Measurements from ENCODE around the gene TSPAN18. TPM values are rescaled to one million over a fixed set of nuclear protein-coding genes. Genes with fewer than 3 reads are reported as not detected.
A peak's percentile ranks its signal among the peaks of the same experiment; 100 is the strongest.

TSPAN18 gene
- total and polyA plus RNA-seq, 2 donors = 2.2 to 2.6 TPM

GRCh38 chr11:44962464-44962863 is 235.7 kb downstream of the TSPAN18 start:
- Histone ChIP-seq H3K4me3 (ENCODE audit: low read length in 2 of 2) (no peak overlapping the region), H3K4me1 (ENCODE audit: control insufficient read depth in 2 of 2, insufficient read depth in 2 of 2, low read length in 2 of 2) (peaks cover 8 to 30% of the 10 kb centered on the region in 2 donors), H3K9me3 (ENCODE audit: control insufficient read depth in 2 of 2, insufficient read depth in 1 of 2, low read length in 1 of 2) (no peaks in the 10 kb centered on the region), H3K27ac (ENCODE audit: low read depth in 1 of 2, low read length in 1 of 2) (no peak overlapping the region), H3K27me3 (ENCODE audit: control insufficient read depth in 2 of 2, insufficient read depth in 1 of 2, low read length in 1 of 2) (no peaks in the 10 kb centered on the region), H3K36me3 (ENCODE audit: control insufficient read depth in 2 of 2, insufficient read depth in 2 of 2, low read length in 1 of 2) (no peaks in the 10 kb centered on the region)
- DNase-seq (ENCODE audit: low read depth in 6 of 9, low spot score in 9 of 9) = no peak
- WGBS = 95% methylated on average over 3 of the region's 3 CpGs

GRCh38 chr11:44963136-44963535 is 236.4 kb downstream of the TSPAN18 start:
- no peaks in the 10 kb centered on the region for H3K27me3 ChIP-seq (ENCODE audit: control insufficient read depth in 2 of 2, insufficient read depth in 1 of 2, low read length in 1 of 2)
- peaks cover 8 to 30% of the 10 kb centered on the region in 2 donors for H3K4me1 ChIP-seq (ENCODE audit: control insufficient read depth in 2 of 2, insufficient read depth in 2 of 2, low read length in 2 of 2)
- DNase-seq (ENCODE audit: low read depth in 6 of 9, low spot score in 9 of 9) = no peak
- no peaks in the 10 kb centered on the region for H3K9me3 ChIP-seq (ENCODE audit: control insufficient read depth in 2 of 2, insufficient read depth in 1 of 2, low read length in 1 of 2)
- WGBS = 76% methylated on average over 7 of the region's 7 CpGs
- no peak overlapping the region for H3K27ac ChIP-seq (ENCODE audit: low read depth in 1 of 2, low read length in 1 of 2)
- no peak overlapping the region for H3K4me3 ChIP-seq (ENCODE audit: low read length in 2 of 2)
- no peaks in the 10 kb centered on the region for H3K36me3 ChIP-seq (ENCODE audit: control insufficient read depth in 2 of 2, insufficient read depth in 2 of 2, low read length in 1 of 2)

- H3K36me3 ChIP-seq (ENCODE audit: control insufficient read depth in 2 of 2, insufficient read depth in 2 of 2, low read length in 1 of 2) = no peaks in the 10 kb centered on the region
- H3K27me3 ChIP-seq (ENCODE audit: control insufficient read depth in 2 of 2, insufficient read depth in 1 of 2, low read length in 1 of 2) = no peaks in the 10 kb centered on the region
- 98% methylated on average over 5 of the region's 5 CpGs for whole genome bisulfite sequencing
- DNase-seq (ENCODE audit: low read depth in 6 of 9, low spot score in 9 of 9) = no peak
- H3K4me1 ChIP-seq (ENCODE audit: control insufficient read depth in 2 of 2, insufficient read depth in 2 of 2, low read length in 2 of 2) = peaks cover 8 to 30% of the 10 kb centered on the region in 2 donors
- H3K4me3 ChIP-seq (ENCODE audit: low read length in 2 of 2) = no peak overlapping the region
- H3K9me3 ChIP-seq (ENCODE audit: control insufficient read depth in 2 of 2, insufficient read depth in 1 of 2, low read length in 1 of 2) = no peaks in the 10 kb centered on the region
- H3K27ac ChIP-seq (ENCODE audit: low read depth in 1 of 2, low read length in 1 of 2) = no peak overlapping the region
Measured at GRCh38 chr11:44963948-44964347, 237.2 kb downstream of the TSPAN18 start.

- peak in 3 of 9 donors; percentile 18 to 63 (median 32) for DNase-seq (ENCODE audit: low read depth in 6 of 9, low spot score in 9 of 9)
- H3K27ac ChIP-seq (ENCODE audit: low read depth in 1 of 2, low read length in 1 of 2) = peak overlapping the region; percentile 20 to 26
- 73% methylated on average over 9 of the region's 9 CpGs for WGBS
- H3K4me3 ChIP-seq (ENCODE audit: low read length in 2 of 2) = no peak overlapping the region
- H3K9me3 ChIP-seq (ENCODE audit: control insufficient read depth in 2 of 2, insufficient read depth in 1 of 2, low read length in 1 of 2) = no peaks in the 10 kb centered on the region
- no peaks in the 10 kb centered on the region for H3K27me3 ChIP-seq (ENCODE audit: control insufficient read depth in 2 of 2, insufficient read depth in 1 of 2, low read length in 1 of 2)
- H3K36me3 ChIP-seq (ENCODE audit: control insufficient read depth in 2 of 2, insufficient read depth in 2 of 2, low read length in 1 of 2) = no peaks in the 10 kb centered on the region
- H3K4me1 ChIP-seq (ENCODE audit: control insufficient read depth in 2 of 2, insufficient read depth in 2 of 2, low read length in 2 of 2) = peaks cover 8 to 30% of the 10 kb centered on the region in 2 donors
Measured at GRCh38 chr11:44964526-44965209, 237.9 kb downstream of the TSPAN18 start.

GRCh38 chr11:44966694-44967093 is 239.9 kb downstream of the TSPAN18 start:
- Histone ChIP-seq H3K4me3 (ENCODE audit: low read length in 2 of 2) (no peak overlapping the region), H3K27me3 (ENCODE audit: control insufficient read depth in 2 of 2, insufficient read depth in 1 of 2, low read length in 1 of 2) (no peaks in the 10 kb centered on the region), H3K36me3 (ENCODE audit: control insufficient read depth in 2 of 2, insufficient read depth in 2 of 2, low read length in 1 of 2) (no peaks in the 10 kb centered on the region), H3K4me1 (ENCODE audit: control insufficient read depth in 2 of 2, insufficient read depth in 2 of 2, low read length in 2 of 2) (peaks cover 8 to 30% of the 10 kb centered on the region in 2 donors), H3K27ac (ENCODE audit: low read depth in 1 of 2, low read length in 1 of 2) (no peak overlapping the region), H3K9me3 (ENCODE audit: control insufficient read depth in 2 of 2, insufficient read depth in 1 of 2, low read length in 1 of 2) (no peaks in the 10 kb centered on the region)
- 95% methylated on average over 6 of the region's 6 CpGs for WGBS
- no peak for DNase-seq (ENCODE audit: low read depth in 6 of 9, low spot score in 9 of 9)

GRCh38 chr11:44967930-44968496 is 241.3 kb downstream of the TSPAN18 start:
- H3K27me3 ChIP-seq (ENCODE audit: control insufficient read depth in 2 of 2, insufficient read depth in 1 of 2, low read length in 1 of 2) = no peaks in the 10 kb centered on the region
- no peak for DNase-seq (ENCODE audit: low read depth in 6 of 9, low spot score in 9 of 9)
- H3K4me1 ChIP-seq (ENCODE audit: control insufficient read depth in 2 of 2, insufficient read depth in 2 of 2, low read length in 2 of 2) = peaks cover 8 to 26% of the 10 kb centered on the region in 2 donors
- H3K36me3 ChIP-seq (ENCODE audit: control insufficient read depth in 2 of 2, insufficient read depth in 2 of 2, low read length in 1 of 2) = no peaks in the 10 kb centered on the region
- H3K27ac ChIP-seq (ENCODE audit: low read depth in 1 of 2, low read length in 1 of 2) = no peak overlapping the region
- no peak overlapping the region for H3K4me3 ChIP-seq (ENCODE audit: low read length in 2 of 2)
- WGBS = 97% methylated on average over 3 of the region's 3 CpGs
- H3K9me3 ChIP-seq (ENCODE audit: control insufficient read depth in 2 of 2, insufficient read depth in 1 of 2, low read length in 1 of 2) = no peaks in the 10 kb centered on the region

GRCh38 chr11:44968510-44968909 is 241.7 kb downstream of the TSPAN18 start:
- DNase-seq (ENCODE audit: low read depth in 6 of 9, low spot score in 9 of 9) = no peak
- H3K9me3 ChIP-seq (ENCODE audit: control insufficient read depth in 2 of 2, insufficient read depth in 1 of 2, low read length in 1 of 2) = no peaks in the 10 kb centered on the region
- no peak overlapping the region for H3K4me3 ChIP-seq (ENCODE audit: low read length in 2 of 2)
- 95% methylated on average over 3 of the region's 3 CpGs for WGBS
- no peaks in the 10 kb centered on the region for H3K27me3 ChIP-seq (ENCODE audit: control insufficient read depth in 2 of 2, insufficient read depth in 1 of 2, low read length in 1 of 2)
- H3K36me3 ChIP-seq (ENCODE audit: control insufficient read depth in 2 of 2, insufficient read depth in 2 of 2, low read length in 1 of 2) = no peaks in the 10 kb centered on the region
- H3K27ac ChIP-seq (ENCODE audit: low read depth in 1 of 2, low read length in 1 of 2) = no peak overlapping the region
- peaks cover 8 to 21% of the 10 kb centered on the region in 2 donors for H3K4me1 ChIP-seq (ENCODE audit: control insufficient read depth in 2 of 2, insufficient read depth in 2 of 2, low read length in 2 of 2)

- Histone ChIP-seq H3K4me1 (ENCODE audit: control insufficient read depth in 2 of 2, insufficient read depth in 2 of 2, low read length in 2 of 2) (peaks cover 3 to 16% of the 10 kb centered on the region in 2 donors), H3K4me3 (ENCODE audit: low read length in 2 of 2) (no peak overlapping the region), H3K9me3 (ENCODE audit: control insufficient read depth in 2 of 2, insufficient read depth in 1 of 2, low read length in 1 of 2) (no peaks in the 10 kb centered on the region), H3K36me3 (ENCODE audit: control insufficient read depth in 2 of 2, insufficient read depth in 2 of 2, low read length in 1 of 2) (no peaks in the 10 kb centered on the region), H3K27me3 (ENCODE audit: control insufficient read depth in 2 of 2, insufficient read depth in 1 of 2, low read length in 1 of 2) (no peaks in the 10 kb centered on the region), H3K27ac (ENCODE audit: low read depth in 1 of 2, low read length in 1 of 2) (no peak overlapping the region)
- 94% methylated on average over 12 of the region's 12 CpGs for WGBS
- DNase-seq (ENCODE audit: low read depth in 6 of 9, low spot score in 9 of 9) = no peak
Measured at GRCh38 chr11:44969651-44970252, 243.0 kb downstream of the TSPAN18 start.

GRCh38 chr11:44970293-44970692 is 243.5 kb downstream of the TSPAN18 start:
- no peak overlapping the region for H3K27ac ChIP-seq (ENCODE audit: low read depth in 1 of 2, low read length in 1 of 2)

More at GRCh38 chr11:44970293-44970692, 243.5 kb downstream of the TSPAN18 start:
- DNase-seq (ENCODE audit: low read depth in 6 of 9, low spot score in 9 of 9) = no peak
- Histone ChIP-seq H3K36me3 (ENCODE audit: control insufficient read depth in 2 of 2, insufficient read depth in 2 of 2, low read length in 1 of 2) (no peaks in the 10 kb centered on the region), H3K4me1 (ENCODE audit: control insufficient read depth in 2 of 2, insufficient read depth in 2 of 2, low read length in 2 of 2) (peaks cover 0 to 10% of the 10 kb centered on the region in 2 donors), H3K27me3 (ENCODE audit: control insufficient read depth in 2 of 2, insufficient read depth in 1 of 2, low read length in 1 of 2) (no peaks in the 10 kb centered on the region), H3K4me3 (ENCODE audit: low read length in 2 of 2) (no peak overlapping the region), H3K9me3 (ENCODE audit: control insufficient read depth in 2 of 2, insufficient read depth in 1 of 2, low read length in 1 of 2) (no peaks in the 10 kb centered on the region)
- 94% methylated on average over 6 of the region's 6 CpGs for WGBS

Data from thymus (tissue), 11 donors.